SK-N-SH (cell line): ENCODE measurements around the gene UTRN.

Experiments used
- ELF1 ChIP-seq: IDR thresholded peaks from 2 replicates; pipeline ENCODE4 v1.4.0; 2012
- EZH2phosphoT487 ChIP-seq: fragments of 200-600 bp; sonication (generic); IDR thresholded peaks from 2 replicates; pipeline ENCODE4 v1.6.1; 2017; ENCODE audit warnings: low read depth, mixed run types, mild to moderate bottlenecking, antibody characterized with exemption, moderate library complexity, borderline replicate concordance
- GABPA ChIP-seq: IDR thresholded peaks from 2 replicates; pipeline ENCODE4 v1.4.0; 2012; ENCODE audit warnings: low read depth, mild to moderate bottlenecking
- MXI1 ChIP-seq: IDR thresholded peaks from 2 replicates; pipeline ENCODE4 v1.6.1; 2012; ENCODE audit warnings: mild to moderate bottlenecking, low read depth, low read length, improper control_type of control experiment
- NRF1 ChIP-seq: IDR thresholded peaks from 2 replicates; pipeline ENCODE4 v1.6.1; 2012; ENCODE audit warnings: low read depth, mild to moderate bottlenecking, low read length
- POLR2AphosphoS5 ChIP-seq: IDR thresholded peaks from 2 replicates; pipeline ENCODE4 v1.6.1; 2012; ENCODE audit warnings: low read depth, low read length
- TCF12 ChIP-seq: IDR thresholded peaks from 2 replicates; pipeline ENCODE4 v1.4.0; 2012
- TEAD4 ChIP-seq: IDR thresholded peaks from 2 replicates; pipeline ENCODE4 v1.4.0; 2012; ENCODE audit warnings: mild to moderate bottlenecking, borderline replicate concordance; ENCODE audit not compliant: insufficient read depth
- YY1 ChIP-seq: IDR thresholded peaks from 2 replicates; pipeline ENCODE4 v1.4.0; 2012; ENCODE audit warnings: low read depth, mild to moderate bottlenecking
- TF ChIP-seq, protein P1 (sequence below): fragments of 200-600 bp; sonication (generic); IDR thresholded peaks from 2 replicates; pipeline ENCODE4 v1.6.1; 2017; ENCODE audit warnings: antibody characterized with exemption, mild to moderate bottlenecking, moderate library complexity
- TF ChIP-seq, protein P2 (sequence below): IDR thresholded peaks from 2 replicates; pipeline ENCODE4 v1.6.1; 2012; ENCODE audit warnings: mild to moderate bottlenecking, low read depth, low read length, moderate library complexity
- TF ChIP-seq, protein P3 (sequence below): IDR thresholded peaks from 2 replicates; pipeline ENCODE4 v1.4.0; 2012; ENCODE audit warnings: low read depth, borderline replicate concordance

DNA sequence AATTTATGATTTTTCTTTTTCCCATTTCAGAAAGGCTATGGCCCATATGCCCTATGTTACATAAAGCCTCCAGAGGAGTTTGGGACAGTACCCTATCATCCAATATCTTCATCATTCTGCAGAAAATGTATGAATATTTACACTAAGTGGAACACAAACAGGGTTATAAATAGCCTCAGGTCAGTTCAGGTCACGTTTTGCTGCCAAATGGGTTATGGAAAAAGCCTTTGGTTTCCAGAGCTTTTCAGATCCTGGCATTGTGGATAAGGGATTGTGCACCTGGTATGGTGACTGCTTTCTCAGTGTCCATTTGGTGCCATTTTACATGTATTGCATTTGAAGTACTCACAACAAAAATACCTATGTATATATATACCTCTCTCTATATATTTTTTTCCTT, 29.4 kb downstream of the UTRN start:
- TF ChIP-seq, protein P1, sequence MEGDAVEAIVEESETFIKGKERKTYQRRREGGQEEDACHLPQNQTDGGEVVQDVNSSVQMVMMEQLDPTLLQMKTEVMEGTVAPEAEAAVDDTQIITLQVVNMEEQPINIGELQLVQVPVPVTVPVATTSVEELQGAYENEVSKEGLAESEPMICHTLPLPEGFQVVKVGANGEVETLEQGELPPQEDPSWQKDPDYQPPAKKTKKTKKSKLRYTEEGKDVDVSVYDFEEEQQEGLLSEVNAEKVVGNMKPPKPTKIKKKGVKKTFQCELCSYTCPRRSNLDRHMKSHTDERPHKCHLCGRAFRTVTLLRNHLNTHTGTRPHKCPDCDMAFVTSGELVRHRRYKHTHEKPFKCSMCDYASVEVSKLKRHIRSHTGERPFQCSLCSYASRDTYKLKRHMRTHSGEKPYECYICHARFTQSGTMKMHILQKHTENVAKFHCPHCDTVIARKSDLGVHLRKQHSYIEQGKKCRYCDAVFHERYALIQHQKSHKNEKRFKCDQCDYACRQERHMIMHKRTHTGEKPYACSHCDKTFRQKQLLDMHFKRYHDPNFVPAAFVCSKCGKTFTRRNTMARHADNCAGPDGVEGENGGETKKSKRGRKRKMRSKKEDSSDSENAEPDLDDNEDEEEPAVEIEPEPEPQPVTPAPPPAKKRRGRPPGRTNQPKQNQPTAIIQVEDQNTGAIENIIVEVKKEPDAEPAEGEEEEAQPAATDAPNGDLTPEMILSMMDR, result no peak
- TF ChIP-seq, protein P2, sequence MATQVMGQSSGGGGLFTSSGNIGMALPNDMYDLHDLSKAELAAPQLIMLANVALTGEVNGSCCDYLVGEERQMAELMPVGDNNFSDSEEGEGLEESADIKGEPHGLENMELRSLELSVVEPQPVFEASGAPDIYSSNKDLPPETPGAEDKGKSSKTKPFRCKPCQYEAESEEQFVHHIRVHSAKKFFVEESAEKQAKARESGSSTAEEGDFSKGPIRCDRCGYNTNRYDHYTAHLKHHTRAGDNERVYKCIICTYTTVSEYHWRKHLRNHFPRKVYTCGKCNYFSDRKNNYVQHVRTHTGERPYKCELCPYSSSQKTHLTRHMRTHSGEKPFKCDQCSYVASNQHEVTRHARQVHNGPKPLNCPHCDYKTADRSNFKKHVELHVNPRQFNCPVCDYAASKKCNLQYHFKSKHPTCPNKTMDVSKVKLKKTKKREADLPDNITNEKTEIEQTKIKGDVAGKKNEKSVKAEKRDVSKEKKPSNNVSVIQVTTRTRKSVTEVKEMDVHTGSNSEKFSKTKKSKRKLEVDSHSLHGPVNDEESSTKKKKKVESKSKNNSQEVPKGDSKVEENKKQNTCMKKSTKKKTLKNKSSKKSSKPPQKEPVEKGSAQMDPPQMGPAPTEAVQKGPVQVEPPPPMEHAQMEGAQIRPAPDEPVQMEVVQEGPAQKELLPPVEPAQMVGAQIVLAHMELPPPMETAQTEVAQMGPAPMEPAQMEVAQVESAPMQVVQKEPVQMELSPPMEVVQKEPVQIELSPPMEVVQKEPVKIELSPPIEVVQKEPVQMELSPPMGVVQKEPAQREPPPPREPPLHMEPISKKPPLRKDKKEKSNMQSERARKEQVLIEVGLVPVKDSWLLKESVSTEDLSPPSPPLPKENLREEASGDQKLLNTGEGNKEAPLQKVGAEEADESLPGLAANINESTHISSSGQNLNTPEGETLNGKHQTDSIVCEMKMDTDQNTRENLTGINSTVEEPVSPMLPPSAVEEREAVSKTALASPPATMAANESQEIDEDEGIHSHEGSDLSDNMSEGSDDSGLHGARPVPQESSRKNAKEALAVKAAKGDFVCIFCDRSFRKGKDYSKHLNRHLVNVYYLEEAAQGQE, result no peak
- TF ChIP-seq POLR2AphosphoS5, result no peak
- no peak for TF ChIP-seq MXI1
- no peak for TF ChIP-seq TEAD4
- TF ChIP-seq, protein P3, sequence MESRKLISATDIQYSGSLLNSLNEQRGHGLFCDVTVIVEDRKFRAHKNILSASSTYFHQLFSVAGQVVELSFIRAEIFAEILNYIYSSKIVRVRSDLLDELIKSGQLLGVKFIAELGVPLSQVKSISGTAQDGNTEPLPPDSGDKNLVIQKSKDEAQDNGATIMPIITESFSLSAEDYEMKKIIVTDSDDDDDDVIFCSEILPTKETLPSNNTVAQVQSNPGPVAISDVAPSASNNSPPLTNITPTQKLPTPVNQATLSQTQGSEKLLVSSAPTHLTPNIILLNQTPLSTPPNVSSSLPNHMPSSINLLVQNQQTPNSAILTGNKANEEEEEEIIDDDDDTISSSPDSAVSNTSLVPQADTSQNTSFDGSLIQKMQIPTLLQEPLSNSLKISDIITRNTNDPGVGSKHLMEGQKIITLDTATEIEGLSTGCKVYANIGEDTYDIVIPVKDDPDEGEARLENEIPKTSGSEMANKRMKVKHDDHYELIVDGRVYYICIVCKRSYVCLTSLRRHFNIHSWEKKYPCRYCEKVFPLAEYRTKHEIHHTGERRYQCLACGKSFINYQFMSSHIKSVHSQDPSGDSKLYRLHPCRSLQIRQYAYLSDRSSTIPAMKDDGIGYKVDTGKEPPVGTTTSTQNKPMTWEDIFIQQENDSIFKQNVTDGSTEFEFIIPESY, result no peak
- TF ChIP-seq EZH2phosphoT487, result no peak
- no peak for TF ChIP-seq ELF1
- no peak for TF ChIP-seq YY1
- no peak for TF ChIP-seq GABPA
- TF ChIP-seq NRF1, result no peak
- no peak for TF ChIP-seq TCF12
